NT2/D1 (cell line): ENCODE measurements around the gene RFT1.

Source experiments
- SUZ12 ChIP-seq: IDR thresholded peaks from 2 replicates; pipeline ENCODE4 v1.6.1; 2011; ENCODE audit not compliant: insufficient read length, insufficient read depth; ENCODE audit errors: extremely low read depth
- YY1 ChIP-seq: IDR thresholded peaks from 2 replicates; pipeline ENCODE4 v1.6.1; 2011; ENCODE audit not compliant: insufficient read length, insufficient read depth
- ZNF274 ChIP-seq: IDR thresholded peaks from 2 replicates; pipeline ENCODE4 v1.6.1; 2011; ENCODE audit warnings: mild to moderate bottlenecking, low read depth, low read length

GRCh38 chr3:53116956-53117355, 13.3 kb downstream of the RFT1 start:
- TF ChIP-seq YY1: no peak
- TF ChIP-seq ZNF274: no peak
- TF ChIP-seq SUZ12: no peak
